COLO668 (cell line): ENCODE results near the gene CREG2.

Experiments used
- DNase-seq: peaks from one replicate; lab custom pipeline; 2025; ENCODE audit not compliant: unreplicated experiment; lab: John Stamatoyannopoulos, UW

CREG2 gene

DNA sequence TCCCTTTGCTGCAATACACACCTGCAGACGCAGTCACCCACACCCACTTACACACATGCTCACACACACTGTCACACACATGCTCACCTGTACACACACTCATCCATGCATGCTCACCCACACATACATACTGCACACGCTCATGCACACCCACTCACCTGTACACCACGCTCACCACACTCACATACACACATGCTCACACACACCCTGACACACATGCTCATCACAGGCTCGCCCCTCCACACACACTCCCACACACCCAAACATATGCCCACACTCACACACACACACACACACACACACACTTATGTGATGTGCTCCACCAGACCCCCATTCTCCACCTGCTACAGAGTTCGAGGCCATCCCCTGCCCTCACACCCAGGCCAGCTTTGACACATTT lies 22.8 kb upstream of the CREG2 start:
- no peak for DNase-seq

GRCh38 chr2:101409699-101410098 lies 22.4 kb upstream of the CREG2 start:
- DNase-seq, result no peak

DNA sequence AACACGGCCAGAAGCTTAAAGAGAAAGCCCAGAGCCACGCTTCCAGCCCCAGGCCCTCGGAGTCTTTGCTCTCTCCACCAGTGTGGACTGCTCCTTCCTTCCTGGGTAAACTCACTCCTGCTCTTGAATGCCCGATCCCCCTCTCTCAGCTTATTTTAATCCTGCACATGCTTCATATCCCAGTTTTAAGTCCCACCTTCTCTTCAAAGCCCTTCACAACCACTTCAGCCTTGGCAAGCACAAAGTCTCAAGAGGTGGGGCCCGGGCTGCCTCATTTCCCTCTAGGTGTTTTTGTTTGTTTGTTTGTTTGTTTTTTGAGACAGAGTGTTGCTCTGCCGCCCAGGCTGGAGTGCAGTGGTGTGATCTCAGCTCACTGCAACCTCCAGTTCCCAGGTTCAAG lies 21.6 kb upstream of the CREG2 start:
- DNase-seq, result no peak

- DNase-seq, result no peak
Observed at GRCh38 chr2:101405351-101405899, 18.1 kb upstream of the CREG2 start.

DNA sequence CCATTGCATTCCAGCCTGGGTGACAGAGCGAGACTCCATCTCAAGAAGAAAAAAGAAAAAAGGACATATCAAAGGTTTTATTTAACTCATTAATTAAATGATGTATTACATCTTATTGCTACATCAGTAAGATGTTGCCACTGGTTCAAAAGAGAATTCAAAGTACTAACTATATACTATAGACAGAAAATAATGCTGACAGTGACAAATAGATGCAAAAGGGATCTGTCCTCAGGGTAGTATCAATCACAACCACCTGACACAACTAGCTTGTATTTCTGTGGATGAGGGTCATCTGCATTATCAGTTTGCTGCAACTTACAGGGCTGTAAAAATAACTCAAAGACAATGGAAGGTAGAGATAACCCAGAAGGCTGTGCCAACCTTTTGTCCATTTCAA lies 16.4 kb upstream of the CREG2 start:
- no peak for DNase-seq

- DNase-seq, result no peak
Observed at GRCh38 chr2:101402630-101403029, 15.3 kb upstream of the CREG2 start.

GRCh38 chr2:101401906-101402305 lies 14.6 kb upstream of the CREG2 start:
- no peak for DNase-seq

DNA sequence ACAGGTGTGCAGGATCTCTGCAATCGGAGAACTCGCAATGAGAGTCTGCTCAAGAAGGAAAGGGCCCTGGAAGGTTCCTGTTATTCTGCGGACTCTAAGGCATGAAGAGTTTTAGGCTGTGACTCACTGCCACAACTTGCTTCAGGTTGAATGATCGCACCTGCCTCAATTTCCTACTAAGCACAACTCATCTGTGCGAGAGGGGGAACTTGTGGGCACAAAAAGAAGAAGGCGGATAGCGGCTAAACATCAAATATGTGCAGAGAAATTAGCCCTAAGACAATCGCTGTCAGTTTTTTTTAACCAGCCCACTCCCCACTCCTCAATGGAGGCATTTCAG lies 14.0 kb upstream of the CREG2 start:
- DNase-seq, result no peak

DNA sequence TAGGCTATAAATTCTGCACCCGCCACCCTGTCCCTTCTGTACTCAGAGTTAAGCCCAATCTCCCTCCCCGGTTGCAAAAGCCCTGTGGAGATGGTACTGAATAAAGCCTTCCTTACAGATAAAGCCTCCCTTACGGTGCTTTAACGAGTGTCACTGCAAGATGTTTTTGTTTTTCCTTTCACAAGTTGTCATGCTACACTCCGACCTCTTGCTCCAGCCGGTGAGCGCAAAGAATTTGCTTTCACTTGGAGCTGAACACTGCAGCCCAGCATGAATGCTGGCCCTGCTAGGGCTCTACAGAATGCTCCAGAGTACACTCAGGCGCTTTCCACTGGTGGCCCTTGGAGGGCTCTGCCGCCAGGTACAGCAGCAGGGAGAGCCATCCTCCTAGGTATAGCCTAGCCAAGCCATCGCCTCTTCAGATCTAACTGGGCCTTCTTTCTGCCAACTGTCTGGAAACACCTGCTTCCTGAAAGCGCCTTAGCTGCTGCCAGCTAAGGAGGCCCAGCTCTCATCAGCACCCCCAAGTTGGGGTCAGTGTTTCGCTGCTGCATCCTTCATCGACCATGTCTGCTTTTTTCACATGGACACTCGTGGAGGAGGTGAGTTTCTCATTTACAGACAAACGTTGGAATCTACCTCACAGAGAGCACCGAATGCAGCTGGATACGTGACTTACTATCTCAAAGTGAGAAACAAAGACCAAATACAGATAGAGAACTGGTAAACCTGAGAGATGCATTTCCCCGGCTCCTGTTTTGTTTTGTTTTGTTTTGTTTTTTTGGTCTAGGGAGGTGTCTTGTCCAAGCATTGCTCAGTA lies 13.4 kb upstream of the CREG2 start:
- DNase-seq, result no peak

DNA sequence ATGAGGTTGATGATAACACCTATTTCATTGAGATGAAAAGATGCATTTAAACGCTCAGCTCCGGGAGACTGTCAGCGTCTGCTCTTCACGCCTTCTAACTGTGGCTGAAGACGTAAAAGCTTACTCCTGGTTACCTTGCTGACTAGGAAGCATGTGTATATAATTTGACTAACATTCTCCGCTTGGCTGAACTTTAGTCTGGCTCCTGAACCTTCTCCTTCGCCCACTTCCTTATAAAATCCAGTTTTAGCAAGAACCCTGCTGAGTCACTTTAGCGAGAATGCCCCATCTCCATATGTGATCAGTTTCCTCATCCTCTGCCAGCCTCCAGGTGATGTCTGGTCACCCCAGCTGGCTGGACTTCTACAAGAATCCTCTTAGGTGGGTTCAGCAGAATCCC lies 12.7 kb upstream of the CREG2 start:
- no peak for DNase-seq

- no peak for DNase-seq
Observed at GRCh38 chr2:101399021-101399799, 11.9 kb upstream of the CREG2 start.

- DNase-seq, result no peak
Observed at GRCh38 chr2:101398116-101398821, 11.0 kb upstream of the CREG2 start.

- DNase-seq, result no peak
Observed at GRCh38 chr2:101396316-101396717, 9.0 kb upstream of the CREG2 start.

DNA sequence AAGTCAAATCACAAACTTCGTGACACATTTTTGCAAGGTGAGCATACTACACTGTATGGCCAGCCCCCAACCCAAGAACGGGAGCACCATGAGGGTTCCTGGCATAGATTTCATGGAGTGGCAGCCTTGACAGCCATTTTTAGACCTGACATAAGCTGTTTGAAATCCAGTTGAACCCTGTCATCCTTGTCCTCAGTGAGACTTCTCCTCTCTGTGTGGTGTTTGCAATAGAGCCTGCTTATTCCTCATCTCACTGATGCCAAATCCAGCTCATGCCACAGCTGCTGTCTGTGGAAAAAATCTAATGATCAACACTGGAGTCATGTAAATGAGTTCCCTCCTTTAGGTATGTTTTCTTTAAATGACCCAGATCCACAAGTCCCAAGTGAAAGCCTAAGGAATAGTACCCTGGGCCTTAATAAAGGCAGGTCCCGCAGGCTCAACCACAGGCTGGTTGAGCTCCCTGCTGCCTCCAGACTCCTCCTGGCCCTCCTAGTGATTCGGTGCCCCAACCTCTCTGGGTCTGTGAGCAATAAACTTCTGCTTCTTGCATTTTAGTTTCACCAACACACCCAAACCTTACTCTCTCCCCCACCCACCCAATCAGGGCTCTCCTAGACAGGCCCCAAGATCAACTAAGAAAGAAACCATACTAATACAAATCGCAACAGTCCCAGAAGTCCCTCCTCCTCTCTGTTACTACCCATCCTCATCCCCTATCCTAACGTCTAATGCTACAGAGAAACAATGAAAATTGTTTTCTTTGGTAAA lies 8.4 kb upstream of the CREG2 start:
- no peak for DNase-seq

DNA sequence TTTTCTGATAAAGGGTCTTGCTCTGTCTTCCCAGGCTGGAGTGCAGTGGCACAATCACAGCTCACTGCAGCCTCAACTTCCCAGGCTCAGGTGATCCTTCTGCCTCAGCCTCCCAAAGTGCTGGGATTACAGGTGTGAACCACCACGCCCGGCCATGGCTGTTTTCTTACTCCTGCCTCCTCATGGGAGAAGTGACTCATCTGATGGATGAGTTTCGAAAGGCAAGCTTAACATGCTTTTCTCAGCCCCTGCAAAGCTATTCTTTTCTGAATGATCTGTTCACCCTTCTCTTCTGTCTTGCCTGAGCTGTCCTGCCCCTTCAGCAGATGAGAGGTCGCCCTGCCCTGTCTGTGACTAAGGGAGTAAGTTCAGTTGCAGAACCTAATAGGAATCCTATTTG lies 929 bp upstream of the CREG2 start:
- peak; percentile 15 for DNase-seq

DNA sequence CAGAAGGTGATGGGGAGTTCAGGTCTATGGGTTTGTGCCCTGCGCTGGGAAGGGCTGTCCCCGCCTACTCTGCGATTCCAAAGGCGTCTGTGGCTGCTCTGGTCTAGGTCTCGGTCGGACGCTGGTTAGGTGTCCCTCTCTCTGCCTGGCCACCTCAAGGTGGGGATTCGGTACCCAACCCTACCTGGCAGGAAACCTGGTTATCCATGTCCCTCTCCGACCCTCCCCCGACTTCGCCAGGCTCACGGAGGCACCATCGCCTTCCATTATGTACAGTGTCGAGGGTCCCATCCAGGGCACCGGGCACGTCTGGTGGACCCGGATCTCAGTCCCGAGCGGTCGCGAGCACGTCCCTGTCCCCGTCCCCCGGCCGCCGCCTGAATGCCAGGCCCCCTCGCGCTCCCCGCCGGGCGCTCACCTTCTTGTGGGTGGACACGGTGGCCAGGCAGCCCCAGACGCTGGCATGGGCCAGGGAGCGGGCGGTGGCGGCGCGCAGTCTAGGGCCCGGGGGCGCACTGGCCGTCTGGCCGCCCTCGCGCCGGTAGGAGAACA lies 628 bp downstream of the CREG2 start:
- DNase-seq, result peak; percentile 27

- no peak for DNase-seq
Observed at GRCh38 chr2:101383016-101383541, 4.2 kb downstream of the CREG2 start.

GRCh38 chr2:101382442-101382841 lies 4.9 kb downstream of the CREG2 start:
- no peak for DNase-seq

- DNase-seq, result no peak
Observed at GRCh38 chr2:101380376-101380775, 6.9 kb downstream of the CREG2 start.

DNA sequence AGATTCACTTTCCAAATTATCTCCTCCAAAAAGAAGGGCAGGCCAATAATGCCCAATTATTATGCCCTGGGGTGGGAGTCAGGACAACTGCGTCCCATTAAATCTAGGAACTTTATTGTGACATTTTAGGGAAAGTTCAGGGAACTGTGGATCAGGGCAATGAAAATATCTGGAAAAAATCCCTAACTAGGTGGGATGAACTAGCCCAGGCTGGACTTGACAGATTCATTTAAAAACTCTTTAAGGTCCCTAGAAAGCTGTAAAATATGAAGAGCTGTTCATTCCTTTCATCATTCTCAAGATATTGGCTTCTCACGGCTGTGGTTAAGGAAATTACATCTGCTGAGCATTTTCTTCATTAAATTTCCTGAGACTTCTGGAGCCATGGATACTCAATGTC lies 8.2 kb downstream of the CREG2 start:
- no peak for DNase-seq
